K562 (cell line): ENCODE results near the gene PRAME. TPM values are rescaled to one million over a fixed set of nuclear protein-coding genes. Genes with fewer than 3 reads are reported as not detected.
A peak's percentile ranks its signal among the peaks of the same experiment; 100 is the strongest.

ENCODE experiments used
- BDP1 ChIP-seq: IDR thresholded peaks from 3 replicates; pipeline ENCODE4 v1.6.1; 2011; ENCODE audit not compliant: insufficient read length, insufficient read depth
- BMI1 ChIP-seq: fragments of 150-350 bp; IDR thresholded peaks from 2 replicates; pipeline ENCODE4 v1.6.1; 2014; ENCODE audit warnings: low read length
- CBFA2T3 ChIP-seq: fragments of 450-650 bp; IDR thresholded peaks from 2 replicates; pipeline ENCODE4 v1.6.1; 2017
- CREBBP ChIP-seq: IDR thresholded peaks from one replicate; pipeline ENCODE4 v1.6.1; 2012; ENCODE audit warnings: low read depth, mild to moderate bottlenecking, control low read depth, inconsistent platforms, low read length
- CTBP1 ChIP-seq: fragments of 450-650 bp; IDR thresholded peaks from 2 replicates; pipeline ENCODE4 v1.6.1; 2016; ENCODE audit warnings: borderline replicate concordance
- DACH1 ChIP-seq: fragments of 450-650 bp; IDR thresholded peaks from 2 replicates; pipeline ENCODE4 v1.6.1; 2018; ENCODE audit not compliant: partially characterized antibody
- ELK1 ChIP-seq: sonication (generic); formaldehyde crosslinking; IDR thresholded peaks from 2 replicates; pipeline ENCODE4 v1.8.1; 2022; ENCODE audit warnings: missing genetic modification reagents
- ESRRB ChIP-seq: fragments of 250-450 bp; sonication (Bioruptor Pico); IDR thresholded peaks from 2 replicates; pipeline ENCODE4 v1.5.0; 2020; ENCODE audit warnings: mild to moderate bottlenecking, moderate library complexity, borderline replicate concordance
- EWSR1 ChIP-seq: fragments of 450-650 bp; IDR thresholded peaks from 2 replicates; pipeline ENCODE4 v1.6.1; 2018; ENCODE audit warnings: borderline replicate concordance, mild to moderate bottlenecking, low read depth, moderate library complexity; ENCODE audit not compliant: partially characterized antibody
- EZH2 ChIP-seq: IDR thresholded peaks from 2 replicates; pipeline ENCODE4 v1.6.1; 2012; ENCODE audit warnings: low read depth, mild to moderate bottlenecking, inconsistent platforms, low read length, borderline replicate concordance
- FOXJ2 ChIP-seq: fragments of 200-800 bp; sonication (Bioruptor generic); IDR thresholded peaks from 2 replicates; pipeline ENCODE4 v1.6.1; 2016; ENCODE audit warnings: missing genetic modification characterization, missing compliant biosample characterization
- HMGN3 ChIP-seq: IDR thresholded peaks from 2 replicates; pipeline ENCODE4 v1.6.1; 2011; ENCODE audit warnings: borderline replicate concordance, low read depth, mild to moderate bottlenecking, mixed read lengths, low read length; ENCODE audit not compliant: insufficient read length; ENCODE audit errors: extremely low read depth
- HNRNPK ChIP-seq: fragments of 200-400 bp; formaldehyde crosslinking; IDR thresholded peaks from one replicate; pipeline ENCODE4 v1.6.1; 2018; ENCODE audit warnings: mild to moderate bottlenecking, low read depth, low read length; ENCODE audit not compliant: poor library complexity, severe bottlenecking
- KLF13 ChIP-seq: fragments of 450-650 bp; IDR thresholded peaks from 2 replicates; pipeline ENCODE4 v1.6.1; 2016; ENCODE audit warnings: missing genetic modification characterization, low read depth, mild to moderate bottlenecking, missing compliant biosample characterization, moderate library complexity, borderline replicate concordance
- LARP7 ChIP-seq: fragments of 450-650 bp; IDR thresholded peaks from 2 replicates; pipeline ENCODE4 v1.6.1; 2016
- MEF2A ChIP-seq: IDR thresholded peaks from 2 replicates; pipeline ENCODE4 v1.6.1; 2011; ENCODE audit warnings: low read depth, mild to moderate bottlenecking, low read length, moderate library complexity; ENCODE audit not compliant: control insufficient read depth
- MNT ChIP-seq, 2 experiments: fragments of 450-650 bp; conservative IDR thresholded peaks; 2 replicates each; pipeline ENCODE4 v1.6.1; 2017; ENCODE audit warnings: mild to moderate bottlenecking in 2 of 2, moderate library complexity in 2 of 2
- PCBP2 ChIP-seq: fragments of 200-400 bp; formaldehyde crosslinking; IDR thresholded peaks from 2 replicates; pipeline ENCODE4 v1.6.1; 2018; ENCODE audit warnings: low read length, low read depth, mild to moderate bottlenecking, moderate library complexity; ENCODE audit not compliant: poor library complexity, severe bottlenecking
- POU5F1 ChIP-seq: fragments of 150-350 bp; IDR thresholded peaks from 2 replicates; pipeline ENCODE4 v1.6.1; 2014; ENCODE audit warnings: borderline replicate concordance, low read length, low read depth, mild to moderate bottlenecking; ENCODE audit not compliant: partially characterized antibody
- SNIP1 ChIP-seq: fragments of 450-650 bp; IDR thresholded peaks from 2 replicates; pipeline ENCODE4 v1.7.1; 2017; ENCODE audit warnings: low read depth, mild to moderate bottlenecking
- ZNF124 ChIP-seq: sonication (generic); formaldehyde crosslinking; IDR thresholded peaks from 2 replicates; pipeline ENCODE4 v1.8.1; 2022; ENCODE audit warnings: missing genetic modification reagents
- ZNF324 ChIP-seq: fragments of 250-450 bp; sonication (Bioruptor Pico); IDR thresholded peaks from 2 replicates; pipeline ENCODE4 v1.4.0; 2020; ENCODE audit warnings: mild to moderate bottlenecking
- ZNF511 ChIP-seq: sonication (generic); formaldehyde crosslinking; IDR thresholded peaks from 2 replicates; pipeline ENCODE4 v1.8.0; 2022; ENCODE audit warnings: mild to moderate bottlenecking, missing genetic modification reagents
- ZNF707 ChIP-seq: fragments of 250-450 bp; sonication (Bioruptor Pico); conservative IDR thresholded peaks from 2 replicates; pipeline ENCODE4 v1.8.0; 2022; ENCODE audit warnings: inconsistent platforms, mild to moderate bottlenecking, moderate library complexity
- polyA plus RNA-seq, 8 experiments: library from polyadenylated mRNA; depleted of rRNA in 4 of 8; stranded (reverse) in 5 of 8; unstranded in 3 of 8; fragments of >200 nt; fragmentation: Nextera tagmentation in 2 of 8; fragmentation: Illumina TruSeq in 1 of 8; extraction: Ambion mirVana in 2 of 8; extraction: Trizol in 1 of 8; gene quantifications; 2 replicates each; pipeline versions ENCODE4 v1.2.1 to v1.2.3, GENCODE V29; 2011 to 2014; ENCODE audit warnings: inconsistent platforms in 1 of 8, missing spikeins in 1 of 8
- total RNA-seq, 7 experiments: library from RNA; depleted of rRNA in 6 of 7; stranded (reverse); fragments of >200 nt in 6 of 7; fragmentation: Illumina TruSeq in 2 of 7; extraction: Trizol in 2 of 7; gene quantifications; 2 replicates each; pipeline versions ENCODE4 v1.2.1 to v1.2.3, GENCODE V29; 2011 to 2021; ENCODE audit warnings: low replicate concordance in 1 of 7
- TF ChIP-seq, protein P1 (sequence below): sonication (generic); formaldehyde crosslinking; IDR thresholded peaks from 2 replicates; pipeline ENCODE4 v1.8.1; 2022; ENCODE audit warnings: missing genetic modification reagents

The PRAME gene
- total and polyA plus RNA-seq, 9 of the 15 experiments (the other 6 are each of a cell fraction or from before 2014, with no cell fraction given), result 662 to 2,141 (median 1,142) TPM

- TF ChIP-seq ELK1 (no peak), POU5F1 (no peak), PCBP2 (no peak), ESRRB (CRISPR knock-in tag) (no peak), BDP1 (no peak), LARP7 (no peak), HNRNPK (no peak), FOXJ2 (tag) (no peak), MNT (conservative IDR thresholded peaks at IDR 0.05) (no peak; a peak in 2 of 4 replicates), CBFA2T3 (no peak), BMI1 (no peak), ZNF124 (CRISPR knock-in tag) (no peak), HMGN3 (no peak), SNIP1 (no peak), KLF13 (no peak), ZNF707 (peak; percentile 40; the same call in 1 of the 2 replicates), ZNF511 (CRISPR knock-in tag) (no peak; the same call in 1 of the 2 replicates), CTBP1 (no peak), ZNF324 (CRISPR knock-in tag) (no peak), EZH2 (no peak), MEF2A (no peak), CREBBP (no peak), DACH1 (no peak), EWSR1 (no peak)
- TF ChIP-seq, protein P1, sequence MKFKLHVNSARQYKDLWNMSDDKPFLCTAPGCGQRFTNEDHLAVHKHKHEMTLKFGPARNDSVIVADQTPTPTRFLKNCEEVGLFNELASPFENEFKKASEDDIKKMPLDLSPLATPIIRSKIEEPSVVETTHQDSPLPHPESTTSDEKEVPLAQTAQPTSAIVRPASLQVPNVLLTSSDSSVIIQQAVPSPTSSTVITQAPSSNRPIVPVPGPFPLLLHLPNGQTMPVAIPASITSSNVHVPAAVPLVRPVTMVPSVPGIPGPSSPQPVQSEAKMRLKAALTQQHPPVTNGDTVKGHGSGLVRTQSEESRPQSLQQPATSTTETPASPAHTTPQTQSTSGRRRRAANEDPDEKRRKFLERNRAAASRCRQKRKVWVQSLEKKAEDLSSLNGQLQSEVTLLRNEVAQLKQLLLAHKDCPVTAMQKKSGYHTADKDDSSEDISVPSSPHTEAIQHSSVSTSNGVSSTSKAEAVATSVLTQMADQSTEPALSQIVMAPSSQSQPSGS, result no peak
Observed at GRCh38 chr22:22578702-22579424, 19.8 kb upstream of the PRAME start (continued).
